C4-2B (cell line): ENCODE data around the gene ZBP1.

Experiments
- CTCF ChIP-seq: fragments of 450-650 bp; conservative IDR thresholded peaks from 2 replicates; pipeline ENCODE4 v1.5.1; 2017; ENCODE audit warnings: mild to moderate bottlenecking
- ZFX ChIP-seq: fragments of 450-650 bp; IDR thresholded peaks from 2 replicates; pipeline ENCODE4 v1.6.1; 2017

DNA sequence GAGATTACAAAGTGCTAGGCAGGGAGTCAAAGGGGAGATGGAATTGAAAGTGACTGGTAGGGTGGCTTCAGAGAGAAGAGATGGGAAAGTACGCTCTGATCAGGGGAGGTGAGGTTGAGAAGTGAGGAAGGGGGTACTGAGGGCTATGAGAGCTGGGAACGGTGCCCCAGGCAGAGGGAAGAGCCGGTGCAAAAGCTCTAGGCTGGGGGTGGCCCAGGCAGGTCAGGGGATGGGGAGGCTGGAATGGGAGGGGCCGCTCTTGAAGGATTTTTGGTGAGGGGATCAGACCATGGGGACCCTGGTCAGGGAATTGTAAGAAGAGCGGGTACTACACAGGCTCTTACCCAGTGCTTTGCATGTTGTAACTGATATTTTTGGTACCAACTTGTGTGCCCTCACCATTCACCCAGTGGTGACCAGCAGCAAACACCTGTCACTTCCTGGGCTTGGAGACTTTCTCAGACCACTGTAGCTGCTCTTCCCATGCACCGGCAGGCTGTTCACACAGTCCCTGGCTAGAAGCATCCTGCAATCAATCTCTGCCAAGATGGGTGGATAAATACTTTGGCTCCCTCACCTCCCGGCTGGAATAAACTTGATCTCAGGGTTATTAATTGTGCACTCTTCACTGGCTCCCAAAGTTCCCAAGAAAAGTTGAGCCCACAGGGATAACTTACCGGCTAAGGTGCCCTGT lies 35.3 kb downstream of the ZBP1 start:
- TF ChIP-seq CTCF (no peak), ZFX (no peak)
